GM23338 (cell line): ENCODE measurements around the gene KCNJ10.

Experiments used
- EZH2 ChIP-seq: fragments of 200-600 bp; sonication (generic); IDR thresholded peaks from one replicate; pipeline ENCODE4 v1.8.0; 2017; ENCODE audit warnings: antibody characterized with exemption, mild to moderate bottlenecking, low read depth; ENCODE audit not compliant: unreplicated experiment
- POLR2AphosphoS5 ChIP-seq: IDR thresholded peaks from 2 replicates; pipeline ENCODE4 v1.6.1; 2016; ENCODE audit warnings: antibody characterized with exemption, low read depth
- ZNF331 ChIP-seq: fragments of 250-450 bp; sonication (Bioruptor Pico); IDR thresholded peaks from 2 replicates; pipeline ENCODE4 v1.5.0; 2020; ENCODE audit warnings: low read depth, mild to moderate bottlenecking, moderate library complexity
- TF ChIP-seq, protein P1 (sequence below), 2 experiments: fragments of 200-600 bp in 1 of 2; sonication (generic) in 1 of 2; conservative IDR thresholded peaks; 2 replicates each; pipeline versions ENCODE4 v1.5.1 to v1.6.1; 2016 to 2017; ENCODE audit warnings: antibody characterized with exemption in 2 of 2, low read depth in 2 of 2, mild to moderate bottlenecking in 2 of 2, moderate library complexity in 1 of 2

DNA sequence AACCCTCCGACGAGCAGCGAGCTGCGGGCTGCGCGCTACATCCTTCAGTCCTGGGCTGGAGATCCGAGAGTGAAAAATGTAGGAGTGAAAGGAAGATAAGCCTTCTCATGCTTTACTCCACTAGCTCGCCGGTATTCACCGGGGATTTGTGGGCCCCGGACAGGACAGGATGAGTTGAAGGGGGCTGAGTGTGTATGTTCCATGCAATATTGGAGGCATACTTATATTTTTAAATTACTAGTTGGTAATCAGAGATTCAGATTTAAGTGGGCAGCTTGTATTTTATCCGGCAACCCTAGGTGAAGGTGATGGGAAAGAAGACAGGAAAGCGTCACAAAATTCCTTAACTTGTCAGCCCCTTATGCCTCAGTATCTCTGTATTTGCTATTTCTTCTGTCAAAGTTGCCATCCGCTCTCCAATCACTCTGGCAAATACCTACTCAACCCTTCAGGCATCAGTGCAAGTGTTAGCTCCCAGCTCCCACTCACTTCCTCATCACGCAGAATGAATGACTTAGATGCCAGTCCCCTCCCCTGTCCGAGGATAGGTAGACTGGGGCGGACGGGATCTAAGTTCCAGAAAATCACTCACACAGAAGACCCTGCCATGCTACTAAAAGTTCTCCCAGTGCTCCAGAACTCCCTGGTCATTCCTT is 37.7 kb downstream of the KCNJ10 start:
- TF ChIP-seq, protein P1, sequence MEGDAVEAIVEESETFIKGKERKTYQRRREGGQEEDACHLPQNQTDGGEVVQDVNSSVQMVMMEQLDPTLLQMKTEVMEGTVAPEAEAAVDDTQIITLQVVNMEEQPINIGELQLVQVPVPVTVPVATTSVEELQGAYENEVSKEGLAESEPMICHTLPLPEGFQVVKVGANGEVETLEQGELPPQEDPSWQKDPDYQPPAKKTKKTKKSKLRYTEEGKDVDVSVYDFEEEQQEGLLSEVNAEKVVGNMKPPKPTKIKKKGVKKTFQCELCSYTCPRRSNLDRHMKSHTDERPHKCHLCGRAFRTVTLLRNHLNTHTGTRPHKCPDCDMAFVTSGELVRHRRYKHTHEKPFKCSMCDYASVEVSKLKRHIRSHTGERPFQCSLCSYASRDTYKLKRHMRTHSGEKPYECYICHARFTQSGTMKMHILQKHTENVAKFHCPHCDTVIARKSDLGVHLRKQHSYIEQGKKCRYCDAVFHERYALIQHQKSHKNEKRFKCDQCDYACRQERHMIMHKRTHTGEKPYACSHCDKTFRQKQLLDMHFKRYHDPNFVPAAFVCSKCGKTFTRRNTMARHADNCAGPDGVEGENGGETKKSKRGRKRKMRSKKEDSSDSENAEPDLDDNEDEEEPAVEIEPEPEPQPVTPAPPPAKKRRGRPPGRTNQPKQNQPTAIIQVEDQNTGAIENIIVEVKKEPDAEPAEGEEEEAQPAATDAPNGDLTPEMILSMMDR (conservative IDR thresholded peaks at IDR 0.05; ENCODE audit: low read depth in 2 of 2), result no peak
- TF ChIP-seq ZNF331 (CRISPR knock-in tag) (no peak), EZH2 (no peak), POLR2AphosphoS5 (no peak)
